Stimulated activated naive CD8-positive, alpha-beta T cell treated with anti-CD3 and anti-CD28 coated beads, Interleukin-15, Interleukin-2, amounts not matched to agents 100 ng/mL and 50 ng/mL, for 24 hours (primary cell): ENCODE results near the gene GATD1.

Experiments
- H3K27ac Mint-ChIP-seq: one replicate; pipeline ENCODE4 v1.8.0; 2021; ENCODE audit warnings: mild to moderate bottlenecking, mixed read lengths
- H3K27me3 Mint-ChIP-seq: one replicate; pipeline ENCODE4 v1.8.0; 2021; ENCODE audit warnings: mixed read lengths
- H3K36me3 Mint-ChIP-seq: one replicate; pipeline ENCODE4 v1.8.0; 2021; ENCODE audit warnings: low read depth, mixed read lengths
- H3K4me1 Mint-ChIP-seq: one replicate; pipeline ENCODE4 v1.8.0; 2021; ENCODE audit warnings: low read depth, mixed read lengths
- H3K4me3 Mint-ChIP-seq: one replicate; pipeline ENCODE4 v1.8.0; 2021; ENCODE audit warnings: mild to moderate bottlenecking, mixed read lengths
- H3K9me3 Mint-ChIP-seq: one replicate; pipeline ENCODE4 v1.8.0; 2021; ENCODE audit warnings: mixed read lengths

The GATD1 gene

DNA sequence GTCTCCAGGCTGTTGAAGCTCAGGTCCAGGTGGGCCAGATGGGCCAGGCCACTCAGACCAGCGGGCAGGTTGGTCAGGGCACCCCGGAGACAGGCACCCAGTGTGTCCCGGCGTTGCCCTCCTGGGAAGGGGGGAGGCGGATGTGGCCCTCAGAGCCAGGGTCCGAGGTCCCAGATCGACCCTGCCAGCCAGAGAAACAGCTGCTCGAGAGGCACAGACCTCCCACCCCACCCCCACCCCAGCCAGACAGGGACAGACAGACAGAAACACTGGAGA lies 26.1 kb upstream of the GATD1 start:
- Mint-ChIP-seq H3K27me3 (no peaks in the 10 kb centered on the region), H3K4me3 (no peak overlapping the region), H3K27ac (no peak overlapping the region), H3K4me1 (peaks cover 19% of the 10 kb centered on the region), H3K9me3 (no peaks in the 10 kb centered on the region), H3K36me3 (no peaks in the 10 kb centered on the region)

DNA sequence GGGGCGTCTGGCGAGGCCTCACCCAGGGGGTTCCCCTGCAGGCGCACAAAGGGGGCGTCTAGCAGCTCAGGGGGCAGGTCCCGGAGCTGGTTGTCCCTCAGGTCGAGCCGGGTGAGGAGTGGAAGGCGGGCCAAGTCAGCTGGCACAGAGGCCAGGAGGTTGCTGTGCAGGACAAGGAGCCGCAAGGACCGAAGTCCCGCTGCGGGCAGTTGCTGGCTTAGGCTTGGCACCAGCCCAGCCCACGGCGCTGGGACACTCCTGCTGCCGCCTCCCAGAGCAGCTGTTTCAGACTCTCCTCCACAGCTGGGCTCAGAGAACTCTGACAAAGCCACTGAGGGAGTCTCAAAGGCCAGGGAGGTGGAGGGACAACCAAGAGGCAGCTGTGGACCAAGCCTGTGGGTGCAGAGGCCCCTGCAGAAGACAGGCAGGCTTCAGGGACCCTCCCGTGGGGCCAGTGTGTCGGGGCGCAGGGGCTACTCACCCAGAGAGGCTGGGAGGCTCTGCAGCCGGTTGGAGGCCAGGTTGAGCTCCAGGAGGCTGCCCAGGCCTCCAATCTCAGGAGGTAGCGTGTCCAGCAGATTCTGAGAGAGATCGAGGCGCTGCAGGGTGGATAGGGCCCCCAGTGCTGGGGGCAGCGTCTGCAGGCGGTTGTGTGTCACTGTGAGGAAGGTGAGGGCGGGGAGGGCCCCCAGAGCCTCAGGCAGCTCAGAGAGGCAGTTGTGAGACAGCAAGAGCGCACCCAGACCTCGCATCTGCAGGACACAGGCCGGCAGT lies 25.6 kb upstream of the GATD1 start:
- Mint-ChIP-seq H3K4me3 (no peak overlapping the region), H3K4me1 (peaks cover 15% of the 10 kb centered on the region), H3K27me3 (no peaks in the 10 kb centered on the region), H3K36me3 (no peaks in the 10 kb centered on the region), H3K27ac (no peak overlapping the region), H3K9me3 (no peaks in the 10 kb centered on the region)

GRCh38 chr11:802018-802617 lies 24.8 kb upstream of the GATD1 start:
- Mint-ChIP-seq H3K27ac (no peak overlapping the region), H3K36me3 (no peaks in the 10 kb centered on the region), H3K4me1 (peaks cover 12% of the 10 kb centered on the region), H3K9me3 (no peaks in the 10 kb centered on the region), H3K27me3 (no peaks in the 10 kb centered on the region), H3K4me3 (no peak overlapping the region)

DNA sequence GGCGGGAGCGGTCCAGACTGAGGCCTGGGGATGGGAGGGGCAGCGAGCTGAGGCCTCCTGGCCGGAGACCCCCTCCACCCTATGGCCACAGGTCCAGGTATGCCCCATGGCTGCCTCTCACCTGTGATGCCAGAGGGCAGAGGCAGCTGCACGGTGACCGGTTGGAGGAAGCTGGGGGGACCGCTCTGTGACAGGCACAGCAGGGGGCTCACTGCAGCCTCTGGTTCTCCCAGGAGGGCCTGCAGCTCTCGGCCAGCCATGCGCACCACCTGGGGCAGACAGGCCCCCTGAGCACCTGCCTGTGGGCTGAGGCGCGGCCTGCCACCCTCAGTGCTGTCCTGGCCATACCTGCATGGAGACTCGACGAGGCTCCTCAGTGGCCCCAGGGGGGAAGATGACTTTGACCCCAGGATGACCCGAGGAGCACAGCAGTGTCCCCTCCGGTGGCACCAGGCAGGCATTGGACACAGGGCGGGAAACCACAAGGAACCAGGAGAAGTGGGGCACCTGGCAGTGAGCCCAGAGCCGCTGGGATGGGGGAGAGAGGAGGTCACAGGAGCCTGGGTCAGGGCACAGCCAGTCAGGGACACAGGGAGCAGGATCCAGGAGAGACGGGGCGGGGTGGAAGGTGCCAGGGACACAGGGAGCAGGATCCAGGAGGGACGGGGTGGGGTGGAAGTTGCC lies 24.0 kb upstream of the GATD1 start:
- Mint-ChIP-seq H3K27me3 (no peaks in the 10 kb centered on the region), H3K27ac (no peak overlapping the region), H3K9me3 (no peaks in the 10 kb centered on the region), H3K36me3 (no peaks in the 10 kb centered on the region), H3K4me3 (no peak overlapping the region), H3K4me1 (peaks cover 18% of the 10 kb centered on the region)

- Mint-ChIP-seq H3K27me3 (no peaks in the 10 kb centered on the region), H3K9me3 (no peaks in the 10 kb centered on the region), H3K4me1 (peaks cover 23% of the 10 kb centered on the region), H3K27ac (no peak overlapping the region), H3K36me3 (no peaks in the 10 kb centered on the region), H3K4me3 (no peak overlapping the region)
These were observed 23.2 kb upstream of the GATD1 start for GRCh38 chr11:800473-800872.

GRCh38 chr11:799641-800316 lies 22.5 kb upstream of the GATD1 start:
- H3K27ac Mint-ChIP-seq = no peak overlapping the region
- no peak overlapping the region for H3K4me3 Mint-ChIP-seq

GRCh38 chr11:798093-798713 lies 20.9 kb upstream of the GATD1 start, which contains the start of gene SLC25A22:
TSS of gene SLC25A22 (minus strand) at chr11:798281. CDS start at chr11:795006, 3,275 bp downstream.
- Mint-ChIP-seq H3K27me3 (no peaks in the 10 kb centered on the region), H3K27ac (peak within 1 kb of the TSS; percentile 71), H3K36me3 (no peaks in the 10 kb centered on the region), H3K9me3 (no peaks in the 10 kb centered on the region), H3K4me3 (peak within 1 kb of the TSS; percentile 87), H3K4me1 (peaks cover 13% of the 10 kb centered on the region)

More at GRCh38 chr11:799641-800316, 22.5 kb upstream of the GATD1 start:
- Mint-ChIP-seq H3K9me3 (no peaks in the 10 kb centered on the region), H3K4me1 (peaks cover 23% of the 10 kb centered on the region), H3K27me3 (no peaks in the 10 kb centered on the region), H3K36me3 (no peaks in the 10 kb centered on the region)

- Mint-ChIP-seq H3K4me3 (peak overlapping the region; percentile 87), H3K4me1 (peaks cover 10% of the 10 kb centered on the region), H3K36me3 (no peaks in the 10 kb centered on the region), H3K27me3 (no peaks in the 10 kb centered on the region), H3K27ac (peak overlapping the region; percentile 71), H3K9me3 (no peaks in the 10 kb centered on the region)
These were observed 20.2 kb upstream of the GATD1 start for GRCh38 chr11:797296-798092.

- H3K27me3 Mint-ChIP-seq = no peaks in the 10 kb centered on the region
- H3K36me3 Mint-ChIP-seq = peaks cover 3% of the 10 kb centered on the region
- H3K27ac Mint-ChIP-seq = peak overlapping the region; percentile 74
- peak overlapping the region; percentile 87 for H3K4me3 Mint-ChIP-seq
- H3K9me3 Mint-ChIP-seq = no peaks in the 10 kb centered on the region
- H3K4me1 Mint-ChIP-seq = peaks cover 10% of the 10 kb centered on the region
These were observed 19.4 kb upstream of the GATD1 start for GRCh38 chr11:796565-797295.

GRCh38 chr11:795634-796564 lies 18.6 kb upstream of the GATD1 start:
- peaks cover 8% of the 10 kb centered on the region for H3K36me3 Mint-ChIP-seq
- H3K4me1 Mint-ChIP-seq = peaks cover 10% of the 10 kb centered on the region
- H3K9me3 Mint-ChIP-seq = no peaks in the 10 kb centered on the region
- H3K27me3 Mint-ChIP-seq = no peaks in the 10 kb centered on the region
- peak overlapping the region; percentile 74 for H3K27ac Mint-ChIP-seq
- H3K4me3 Mint-ChIP-seq = peak overlapping the region; percentile 87

- Mint-ChIP-seq H3K27ac (no peak overlapping the region), H3K27me3 (no peaks in the 10 kb centered on the region), H3K36me3 (peaks cover 9% of the 10 kb centered on the region), H3K4me3 (peak overlapping the region; percentile 87), H3K9me3 (no peaks in the 10 kb centered on the region), H3K4me1 (peaks cover 10% of the 10 kb centered on the region)
These were observed 17.7 kb upstream of the GATD1 start for GRCh38 chr11:794766-795633.
